Suprapubic skin (tissue), 4 donors: ENCODE measurements around the gene PPP1R13B. TPM values are rescaled to one million over a fixed set of nuclear protein-coding genes. Genes with fewer than 3 reads are reported as not detected.

Source experiments
- DNase-seq, 2 donors: peaks; one replicate each; pipeline ENCODE4 v3.0.0-alpha.2; 2019; ENCODE audit warnings: low spot score in 2 of 2
- H3K27ac ChIP-seq: fragments of 200-600 bp; sonication (generic); one replicate; pipeline ENCODE4 v1.5.1; 2019
- H3K27me3 ChIP-seq: fragments of 200-600 bp; sonication (generic); one replicate; pipeline ENCODE4 v1.5.1; 2019
- H3K36me3 ChIP-seq: fragments of 200-600 bp; sonication (generic); one replicate; pipeline ENCODE4 v1.5.1; 2019
- H3K4me1 ChIP-seq: fragments of 200-600 bp; sonication (generic); one replicate; pipeline ENCODE4 v1.5.1; 2019
- H3K4me3 ChIP-seq: fragments of 200-600 bp; sonication (generic); one replicate; pipeline ENCODE4 v1.5.1; 2019; ENCODE audit warnings: mild to moderate bottlenecking
- H3K9me3 ChIP-seq: fragments of 200-600 bp; sonication (generic); one replicate; pipeline ENCODE4 v1.5.1; 2019
- CTCF ChIP-seq, 2 donors: fragments of 200-600 bp in 1 of 2; fragments of 450-650 bp in 1 of 2; sonication (generic) in 1 of 2; IDR thresholded peaks; one replicate each; pipeline ENCODE4 v1.5.1; 2016 to 2019; ENCODE audit warnings: antibody characterized with exemption in 2 of 2, mild to moderate bottlenecking in 1 of 2, moderate library complexity in 1 of 2
- EP300 ChIP-seq: sonication (generic); formaldehyde crosslinking; IDR thresholded peaks from one replicate; pipeline ENCODE4 v1.6.1; 2017; ENCODE audit warnings: antibody characterized with exemption
- POLR2A ChIP-seq, 2 donors: fragments of 450-650 bp; IDR thresholded peaks; one replicate each; pipeline ENCODE4 v1.6.1; 2017; ENCODE audit warnings: antibody characterized with exemption in 2 of 2, mild to moderate bottlenecking in 2 of 2, moderate library complexity in 2 of 2
- POLR2AphosphoS5 ChIP-seq, 3 donors: sonication (generic); formaldehyde crosslinking; IDR thresholded peaks; one replicate each; pipeline ENCODE4 v1.6.1; 2017; ENCODE audit warnings: antibody characterized with exemption in 3 of 3
- WGBS: methylation state at CpG from one replicate; pipeline ENCODE4 v1.1.5; 2018; 5-methylcytosine and 5-hydroxymethylcytosine counted together
- total RNA-seq, 4 donors: library from RNA; depleted of rRNA; stranded (reverse); fragments of >200 nt; gene quantifications; one replicate each; pipeline ENCODE4 v1.1.0, GENCODE V29; 2016

PPP1R13B gene
- total RNA-seq, 4 donors from 2014 or later, result 21.7 to 51.6 (median 36.4) TPM

GRCh38 chr14:103834956-103835355, 12.4 kb downstream of the PPP1R13B start:
- no peak for TF ChIP-seq POLR2AphosphoS5 (IDR thresholded peaks at IDR 0.05)
- TF ChIP-seq POLR2A (IDR thresholded peaks at IDR 0.05), result no peak
- TF ChIP-seq EP300, result no peak
- TF ChIP-seq CTCF (IDR thresholded peaks at IDR 0.05), result no peak
- no peak for DNase-seq
- WGBS, result 93% methylated on average over 2 of the region's 2 CpGs
- Histone ChIP-seq H3K27me3 (no peaks in the 10 kb centered on the region), H3K4me1 (no peaks in the 10 kb centered on the region), H3K36me3 (no peaks in the 10 kb centered on the region), H3K9me3 (no peaks in the 10 kb centered on the region), H3K27ac (no peak overlapping the region), H3K4me3 (no peak overlapping the region)

GRCh38 chr14:103833711-103834110, 13.7 kb downstream of the PPP1R13B start:
- H3K27ac ChIP-seq, result no peak overlapping the region
- no peak for TF ChIP-seq POLR2A (IDR thresholded peaks at IDR 0.05)
- no peak for TF ChIP-seq POLR2AphosphoS5 (IDR thresholded peaks at IDR 0.05)
- no peak for TF ChIP-seq CTCF (IDR thresholded peaks at IDR 0.05)
- no peak for TF ChIP-seq EP300
- H3K36me3 ChIP-seq, result no peaks in the 10 kb centered on the region
- peaks cover 2% of the 10 kb centered on the region for H3K4me1 ChIP-seq
- 86% methylated on average over 4 of the region's 4 CpGs for WGBS
- DNase-seq, result no peak
- no peaks in the 10 kb centered on the region for H3K9me3 ChIP-seq
- no peaks in the 10 kb centered on the region for H3K27me3 ChIP-seq
- no peak overlapping the region for H3K4me3 ChIP-seq

DNA sequence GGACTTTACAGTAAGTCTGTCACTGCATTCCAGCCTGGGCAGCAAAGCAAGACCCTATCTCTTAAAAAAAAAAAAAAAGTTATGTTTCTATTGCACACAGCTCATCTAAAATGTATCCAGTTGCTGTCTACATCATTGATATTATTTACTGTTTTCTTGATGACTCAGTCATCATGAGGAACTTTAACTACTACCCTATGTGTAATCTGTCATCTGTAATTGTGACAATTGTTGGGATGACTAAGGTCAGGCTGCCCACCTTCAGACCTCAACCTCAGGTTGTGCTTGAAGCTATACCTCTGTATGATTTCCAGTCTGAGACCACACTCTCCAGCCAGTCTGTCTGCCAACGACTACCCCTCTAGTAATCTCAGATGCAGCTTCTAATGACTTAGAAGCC, 15.3 kb downstream of the PPP1R13B start:
- DNase-seq, result no peak
- 71% methylated on average over 1 of the region's 1 CpG for WGBS
- TF ChIP-seq EP300 (no peak), POLR2A (IDR thresholded peaks at IDR 0.05) (no peak), CTCF (IDR thresholded peaks at IDR 0.05) (no peak), POLR2AphosphoS5 (IDR thresholded peaks at IDR 0.05) (no peak)
- no peaks in the 10 kb centered on the region for H3K27me3 ChIP-seq
- no peak overlapping the region for H3K4me3 ChIP-seq
- H3K9me3 ChIP-seq, result no peaks in the 10 kb centered on the region
- H3K27ac ChIP-seq, result no peak overlapping the region
- peaks cover 6% of the 10 kb centered on the region for H3K4me1 ChIP-seq
- H3K36me3 ChIP-seq, result no peaks in the 10 kb centered on the region

DNA sequence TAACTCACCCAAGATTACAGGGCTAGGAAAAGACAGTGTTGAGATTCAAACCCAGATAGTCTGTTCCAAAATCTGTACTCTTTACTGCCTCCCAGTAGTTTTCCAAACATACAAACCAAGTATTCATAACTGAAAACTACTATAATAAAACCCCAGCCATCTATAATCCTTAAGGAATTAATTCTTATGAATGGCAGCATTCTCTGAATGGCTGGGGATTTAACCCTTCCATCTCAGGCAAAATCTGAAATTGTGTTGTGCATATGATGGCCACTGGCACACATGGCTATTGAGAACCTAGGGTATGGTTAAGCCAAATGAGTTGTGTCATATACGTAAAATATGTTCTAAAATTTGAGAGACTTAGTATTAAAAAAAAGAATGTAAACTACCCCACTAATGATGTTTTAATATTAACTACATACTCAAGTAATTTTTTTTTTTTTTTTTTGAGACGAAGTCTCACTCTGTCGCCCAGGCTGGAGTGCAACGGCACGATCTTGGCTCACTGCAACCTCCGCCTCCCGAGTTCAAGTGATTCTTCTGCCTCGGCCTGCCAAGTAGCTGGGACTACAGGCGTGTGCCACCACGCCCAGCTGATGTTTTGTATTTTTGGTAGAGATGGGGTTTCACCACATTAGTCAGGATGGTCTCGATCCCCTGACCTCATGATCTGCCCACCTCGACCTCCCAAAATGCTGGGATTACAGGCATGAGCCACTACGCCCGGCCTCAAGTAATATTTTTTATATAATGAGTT, 16.7 kb downstream of the PPP1R13B start:
- 44% methylated on average over 14 of the region's 14 CpGs for WGBS
- no peaks in the 10 kb centered on the region for H3K9me3 ChIP-seq
- H3K36me3 ChIP-seq, result no peaks in the 10 kb centered on the region
- H3K27me3 ChIP-seq, result no peaks in the 10 kb centered on the region
- no peak overlapping the region for H3K4me3 ChIP-seq
- no peak overlapping the region for H3K27ac ChIP-seq
- no peak for TF ChIP-seq POLR2AphosphoS5 (IDR thresholded peaks at IDR 0.05)
- TF ChIP-seq EP300, result no peak
- TF ChIP-seq CTCF (IDR thresholded peaks at IDR 0.05), result no peak
- no peak for TF ChIP-seq POLR2A (IDR thresholded peaks at IDR 0.05)
- H3K4me1 ChIP-seq, result peaks cover 6% of the 10 kb centered on the region
- DNase-seq, result no peak

DNA sequence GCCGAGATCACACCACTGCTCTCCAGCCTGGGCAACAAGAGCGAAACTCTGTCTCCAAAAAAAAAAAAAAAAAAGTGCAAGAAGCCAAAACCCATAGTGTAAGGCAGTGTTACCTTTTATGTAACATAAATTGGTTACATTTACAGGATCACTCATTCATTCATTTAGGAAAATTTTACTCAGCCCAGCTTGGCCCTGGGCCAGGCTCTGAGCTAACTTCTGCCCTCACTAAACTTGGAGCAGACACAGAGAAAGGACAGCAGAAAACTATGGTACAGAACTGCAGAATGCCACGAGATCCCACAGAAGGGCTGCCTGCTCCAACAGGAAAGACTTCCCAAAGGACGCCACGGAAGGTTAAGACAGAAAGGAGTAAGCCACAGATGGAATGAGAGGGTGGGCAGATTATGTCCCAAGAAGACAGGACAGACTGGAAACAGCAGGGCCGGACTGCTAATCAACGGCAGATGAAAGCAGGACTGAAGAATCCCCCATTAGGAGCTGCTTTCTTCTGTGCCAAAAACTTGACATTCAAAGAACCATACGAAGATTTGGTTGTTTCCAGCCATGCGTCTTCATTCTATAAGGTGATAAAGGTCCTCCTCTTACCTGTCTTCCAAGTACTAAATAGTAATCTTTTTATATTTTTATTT, 18.9 kb downstream of the PPP1R13B start:
- 54% methylated on average over 9 of the region's 9 CpGs for WGBS
- TF ChIP-seq CTCF (IDR thresholded peaks at IDR 0.05) (no peak), POLR2A (IDR thresholded peaks at IDR 0.05) (no peak), EP300 (no peak), POLR2AphosphoS5 (IDR thresholded peaks at IDR 0.05) (no peak)
- no peak overlapping the region for H3K4me3 ChIP-seq
- H3K9me3 ChIP-seq, result no peaks in the 10 kb centered on the region
- no peak overlapping the region for H3K27ac ChIP-seq
- no peak for DNase-seq
- H3K27me3 ChIP-seq, result no peaks in the 10 kb centered on the region
- peaks cover 6% of the 10 kb centered on the region for H3K4me1 ChIP-seq
- no peaks in the 10 kb centered on the region for H3K36me3 ChIP-seq
